SU-DHL-6 (cell line): ENCODE results near the gene IGLL5.

Experiments
- CTCF ChIP-seq: fragments of 200-600 bp; sonication (generic); IDR thresholded peaks from one replicate; pipeline ENCODE4 v1.5.1; 2017; ENCODE audit warnings: antibody characterized with exemption, mild to moderate bottlenecking, low read length, moderate library complexity; ENCODE audit not compliant: insufficient read depth, poor library complexity, severe bottlenecking
- EZH2phosphoT487 ChIP-seq: fragments of 200-600 bp; sonication (generic), shearing (Covaris generic); conservative IDR thresholded peaks from 2 replicates; pipeline ENCODE4 v1.6.1; 2018; ENCODE audit warnings: mild to moderate bottlenecking, antibody characterized with exemption, low read length, moderate library complexity, mixed read lengths

- TF ChIP-seq CTCF (no peak), EZH2phosphoT487 (no peak)
Observed at GRCh38 chr22:22923930-22924329, 36.3 kb downstream of the IGLL5 start.
